Measurements from ENCODE around the gene LRRC9. TPM values are rescaled to one million over a fixed set of nuclear protein-coding genes. Genes with fewer than 3 reads are reported as not detected.
"Not testable (repeated sequence)": the region's sequence is repeated elsewhere in the genome, so short reads cannot be mapped to it uniquely, and the experiment has no call there.

The LRRC9 gene
- total and polyA plus RNA-seq, 2 donors from 2014 or later, result not detected

DNA sequence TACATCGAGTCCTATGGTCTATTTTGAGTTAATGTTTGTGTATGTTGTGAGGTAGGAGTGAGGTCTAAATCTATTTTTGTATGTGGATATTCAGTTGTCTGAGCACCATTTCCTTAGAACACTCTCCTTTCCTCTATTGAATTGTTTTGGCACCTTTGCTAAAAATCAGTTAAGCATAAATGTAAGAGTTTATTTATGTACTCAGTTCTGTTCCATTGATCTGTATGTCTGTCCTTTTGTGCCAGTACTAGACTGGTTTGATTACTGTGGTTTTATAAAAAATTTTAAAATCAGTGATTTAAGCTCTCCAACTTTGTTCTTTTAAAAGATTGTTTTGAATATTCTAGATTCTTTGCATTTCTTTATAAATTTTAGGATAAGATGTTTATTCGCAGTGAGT lies 101.7 kb downstream of the LRRC9 start:
- DNase-seq, result no peak
- no peak for FAIRE-seq

DNA sequence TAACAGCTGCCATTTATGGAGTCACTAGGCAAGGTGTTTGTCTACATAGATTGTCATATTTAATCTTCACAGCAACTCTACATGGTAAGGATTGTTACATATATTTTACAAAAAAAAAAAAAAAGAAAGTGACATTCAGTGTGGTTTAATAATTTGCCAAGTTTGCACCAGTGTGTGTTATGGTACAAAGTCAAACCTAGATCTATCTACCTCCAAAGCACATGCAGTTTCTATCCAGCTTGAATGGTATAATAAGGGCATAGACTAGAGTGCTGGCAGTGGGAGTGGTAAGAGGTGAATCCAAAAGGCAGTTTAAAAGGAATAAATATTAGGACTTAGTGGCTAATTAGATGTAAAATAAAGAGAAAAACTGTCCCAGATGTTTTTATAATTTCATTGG lies 105.6 kb downstream of the LRRC9 start:
- Histone ChIP-seq H3K27ac (ENCODE audit: low read depth in 2 of 2, low read length in 2 of 2) (no peak overlapping the region), H3K36me3 (ENCODE audit: control insufficient read depth in 2 of 3, insufficient read depth in 3 of 3, low read length in 3 of 3) (no peaks in the 10 kb centered on the region), H3K9me3 (ENCODE audit: control insufficient read depth in 2 of 3, insufficient read depth in 1 of 3, low read length in 3 of 3) (no peaks in the 10 kb centered on the region), H3K27me3 (ENCODE audit: control insufficient read depth, insufficient read depth, low read length) (no peaks in the 10 kb centered on the region), H3K4me1 (ENCODE audit: control insufficient read depth in 2 of 3, insufficient read depth in 2 of 3, low read depth in 1 of 3, low read length in 3 of 3) (peaks cover 0 to 8% (median 0%) of the 10 kb centered on the region in 3 donors), H3K9ac (ENCODE audit: low read length in 3 of 3) (no peak overlapping the region), H3K4me3 (ENCODE audit: low read length in 3 of 3) (no peak overlapping the region)
- DNase-seq, result peak in 1 of 5 donors; percentile 3
- TF ChIP-seq, protein P1, sequence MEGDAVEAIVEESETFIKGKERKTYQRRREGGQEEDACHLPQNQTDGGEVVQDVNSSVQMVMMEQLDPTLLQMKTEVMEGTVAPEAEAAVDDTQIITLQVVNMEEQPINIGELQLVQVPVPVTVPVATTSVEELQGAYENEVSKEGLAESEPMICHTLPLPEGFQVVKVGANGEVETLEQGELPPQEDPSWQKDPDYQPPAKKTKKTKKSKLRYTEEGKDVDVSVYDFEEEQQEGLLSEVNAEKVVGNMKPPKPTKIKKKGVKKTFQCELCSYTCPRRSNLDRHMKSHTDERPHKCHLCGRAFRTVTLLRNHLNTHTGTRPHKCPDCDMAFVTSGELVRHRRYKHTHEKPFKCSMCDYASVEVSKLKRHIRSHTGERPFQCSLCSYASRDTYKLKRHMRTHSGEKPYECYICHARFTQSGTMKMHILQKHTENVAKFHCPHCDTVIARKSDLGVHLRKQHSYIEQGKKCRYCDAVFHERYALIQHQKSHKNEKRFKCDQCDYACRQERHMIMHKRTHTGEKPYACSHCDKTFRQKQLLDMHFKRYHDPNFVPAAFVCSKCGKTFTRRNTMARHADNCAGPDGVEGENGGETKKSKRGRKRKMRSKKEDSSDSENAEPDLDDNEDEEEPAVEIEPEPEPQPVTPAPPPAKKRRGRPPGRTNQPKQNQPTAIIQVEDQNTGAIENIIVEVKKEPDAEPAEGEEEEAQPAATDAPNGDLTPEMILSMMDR (IDR thresholded peaks at IDR 0.05; ENCODE audit: borderline replicate concordance, extremely low read depth, insufficient read depth), result no peak
- FAIRE-seq, result peak; percentile 63
- intact Hi-C loops (cut with DNase I), result no loop called here

More for the DNA sequence above, 101.7 kb downstream of the LRRC9 start:
- TF ChIP-seq, protein P1 (IDR thresholded peaks at IDR 0.05; ENCODE audit: borderline replicate concordance, extremely low read depth, insufficient read depth), result no peak
- intact Hi-C loops (cut with DNase I), result no loop called here
- H3K4me1 ChIP-seq (ENCODE audit: control insufficient read depth in 2 of 3, insufficient read depth in 2 of 3, low read depth in 1 of 3, low read length in 3 of 3), result no peaks in the 10 kb centered on the region
- H3K27ac ChIP-seq (ENCODE audit: low read depth in 2 of 2, low read length in 2 of 2), result no peak overlapping the region
- H3K9me3 ChIP-seq (ENCODE audit: control insufficient read depth in 2 of 3, insufficient read depth in 1 of 3, low read length in 3 of 3), result no peaks in the 10 kb centered on the region
- H3K9ac ChIP-seq (ENCODE audit: low read length in 3 of 3), result no peak overlapping the region
- H3K27me3 ChIP-seq (ENCODE audit: control insufficient read depth, insufficient read depth, low read length), result no peaks in the 10 kb centered on the region
- H3K4me3 ChIP-seq (ENCODE audit: low read length in 3 of 3), result no peak overlapping the region
- no peaks in the 10 kb centered on the region for H3K36me3 ChIP-seq (ENCODE audit: control insufficient read depth in 2 of 3, insufficient read depth in 3 of 3, low read length in 3 of 3)

GRCh38 chr14:60035177-60035576 lies 115.2 kb downstream of the LRRC9 start:
- Histone ChIP-seq H3K27me3 (ENCODE audit: control insufficient read depth, insufficient read depth, low read length) (no peaks in the 10 kb centered on the region), H3K4me3 (ENCODE audit: low read length in 3 of 3) (no peak overlapping the region), H3K36me3 (ENCODE audit: control insufficient read depth in 2 of 3, insufficient read depth in 3 of 3, low read length in 3 of 3) (no peaks in the 10 kb centered on the region), H3K9ac (ENCODE audit: low read length in 3 of 3) (no peak overlapping the region), H3K27ac (ENCODE audit: low read depth in 2 of 2, low read length in 2 of 2) (no peak overlapping the region), H3K9me3 (ENCODE audit: control insufficient read depth in 2 of 3, insufficient read depth in 1 of 3, low read length in 3 of 3) (no peaks in the 10 kb centered on the region), H3K4me1 (ENCODE audit: control insufficient read depth in 2 of 3, insufficient read depth in 2 of 3, low read depth in 1 of 3, low read length in 3 of 3) (peaks cover 0 to 2% (median 0%) of the 10 kb centered on the region in 3 donors)
- TF ChIP-seq, protein P1 (IDR thresholded peaks at IDR 0.05; ENCODE audit: borderline replicate concordance, extremely low read depth, insufficient read depth), result no peak
- DNase-seq (no peak), FAIRE-seq (no peak)
- intact Hi-C loops (cut with DNase I), result no loop called here

DNA sequence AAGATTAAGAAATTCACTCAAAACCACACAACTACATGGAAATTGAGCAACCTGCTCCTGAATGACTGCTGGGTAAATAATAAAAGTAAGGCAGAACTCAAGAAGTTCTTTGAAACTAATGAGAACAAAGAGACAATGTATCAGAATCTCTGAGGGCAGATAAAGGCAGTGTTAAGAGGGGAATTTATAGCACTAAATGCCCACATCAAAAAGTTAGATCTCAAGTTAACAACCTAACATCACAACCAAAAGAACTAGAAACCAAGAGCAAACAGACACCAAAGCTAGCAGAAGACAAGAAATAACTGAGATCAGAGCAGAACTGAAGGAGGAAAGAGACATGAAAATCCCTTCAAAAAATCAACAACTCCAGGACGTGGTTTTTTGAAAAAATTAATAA lies 128.0 kb downstream of the LRRC9 start:
- H3K36me3 ChIP-seq (ENCODE audit: control insufficient read depth in 2 of 3, insufficient read depth in 3 of 3, low read length in 3 of 3); H3K27ac ChIP-seq (ENCODE audit: low read depth in 2 of 2, low read length in 2 of 2); FAIRE-seq; H3K4me1 ChIP-seq (ENCODE audit: control insufficient read depth in 2 of 3, insufficient read depth in 2 of 3, low read depth in 1 of 3, low read length in 3 of 3); H3K9ac ChIP-seq (ENCODE audit: low read length in 3 of 3); H3K4me3 ChIP-seq (ENCODE audit: low read length in 3 of 3); H3K9me3 ChIP-seq (ENCODE audit: control insufficient read depth in 2 of 3, insufficient read depth in 1 of 3, low read length in 3 of 3); H3K27me3 ChIP-seq (ENCODE audit: control insufficient read depth, insufficient read depth, low read length); intact Hi-C loops (cut with DNase I); DNase-seq: not testable (repeated sequence)
